Fibroblast of gingiva (primary cell): ENCODE measurements around the gene STK33.

Source experiments
- DNase-seq: peaks from one replicate; pipeline ENCODE4 v3.0.0-alpha.2; 2011; ENCODE audit warnings: low read depth

The STK33 gene

DNA sequence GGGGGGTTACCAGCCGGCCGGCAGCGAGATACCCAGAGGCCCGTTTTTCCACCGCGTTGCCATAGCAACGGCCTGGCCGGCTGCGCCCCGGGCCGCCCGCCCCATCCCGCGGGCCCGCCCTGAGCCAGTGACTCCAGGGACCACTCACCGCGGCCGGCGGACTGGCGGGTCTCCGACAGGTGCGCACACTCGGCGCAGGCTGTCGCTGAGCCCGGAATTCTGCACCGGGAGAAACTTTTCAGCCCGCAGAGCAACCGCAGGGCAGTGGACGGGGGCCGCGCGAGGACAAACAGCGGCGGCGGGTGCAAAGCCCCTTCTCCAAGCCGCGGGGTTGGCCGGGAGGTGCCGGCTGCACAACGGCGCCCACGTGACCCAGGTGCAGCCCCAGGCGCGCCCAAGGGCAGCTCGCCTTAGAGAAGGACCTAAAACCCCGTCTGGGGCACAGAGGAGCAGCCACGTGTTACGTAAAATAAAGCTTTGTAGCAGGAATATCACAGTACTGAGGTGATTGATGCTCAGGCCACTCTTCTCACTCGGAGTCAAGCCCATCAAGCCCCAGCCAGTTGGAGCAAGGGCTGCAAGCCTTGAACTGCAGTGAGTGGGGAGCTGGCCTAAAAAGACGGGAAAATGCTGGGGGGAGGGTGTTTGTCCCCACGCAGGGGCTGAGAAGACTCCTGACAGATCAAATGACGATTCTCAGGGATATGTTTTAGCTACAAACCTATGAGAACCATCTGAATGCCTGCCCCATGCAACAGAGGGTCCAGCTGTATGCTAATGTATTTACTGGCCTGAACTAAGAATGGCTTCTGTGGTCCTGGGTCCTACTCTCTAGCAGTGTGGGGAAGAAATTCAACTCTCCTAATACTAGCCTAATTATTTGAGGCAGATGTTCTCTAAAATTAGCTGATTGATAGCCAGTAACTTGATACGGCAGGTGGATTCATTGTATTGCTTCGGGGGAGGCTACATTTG, at the start of gene STK33:
TSS of gene STK33 (minus strand) at position 294 of the 975 bp plus-strand sequence. CDS start 119,323 bp downstream, outside the sequence.
- DNase-seq: no peak

DNA sequence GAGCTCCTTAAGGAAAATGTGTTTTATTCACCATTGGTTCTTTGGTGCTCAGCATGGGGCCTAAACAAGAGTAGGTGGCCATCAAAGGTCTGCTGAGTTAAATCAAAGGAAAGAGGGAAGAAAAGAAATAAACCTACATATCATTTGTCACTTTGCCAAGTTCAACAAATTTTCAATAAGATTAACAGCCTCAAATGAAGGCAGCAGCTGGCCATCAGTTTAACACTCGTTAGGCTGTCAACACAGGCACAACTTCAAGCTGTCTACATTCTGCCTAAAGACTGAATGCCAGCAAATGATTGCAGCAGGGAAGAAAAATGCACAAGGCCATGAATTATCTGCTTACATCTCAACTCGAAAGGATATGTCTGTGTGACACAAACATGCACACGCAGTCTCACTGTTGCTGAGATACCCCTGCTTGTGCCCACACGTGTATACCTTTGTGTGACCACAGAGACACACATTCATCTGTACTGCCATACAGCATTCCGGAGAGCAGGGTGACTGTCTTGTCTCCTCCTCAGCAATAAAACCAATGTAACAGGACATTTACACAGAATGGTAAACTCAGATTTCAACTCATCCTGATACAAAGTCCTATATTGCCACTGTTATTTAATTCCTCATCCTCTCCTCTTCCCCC, 48.3 kb upstream of the STK33 start:
- no peak for DNase-seq

DNA sequence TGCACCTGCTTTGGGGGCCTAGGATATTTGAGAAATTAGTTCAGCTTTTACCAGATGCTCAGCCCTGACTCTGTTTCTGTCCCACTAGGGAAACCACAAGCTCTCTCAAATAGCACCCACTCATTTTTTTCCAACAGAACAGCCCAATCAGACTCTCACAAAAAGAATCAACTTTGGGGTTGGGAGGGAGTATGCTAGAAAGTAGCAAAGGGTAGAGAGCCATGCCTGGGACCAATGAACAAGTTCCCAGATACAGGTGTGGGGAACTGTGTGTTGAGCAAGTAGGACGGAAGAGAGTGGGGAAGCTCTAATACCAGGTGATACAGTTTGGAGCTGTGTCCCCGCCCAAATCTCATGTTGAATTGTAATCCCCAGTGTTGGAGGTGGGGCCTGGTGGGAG, 47.3 kb upstream of the STK33 start:
- DNase-seq: no peak

DNA sequence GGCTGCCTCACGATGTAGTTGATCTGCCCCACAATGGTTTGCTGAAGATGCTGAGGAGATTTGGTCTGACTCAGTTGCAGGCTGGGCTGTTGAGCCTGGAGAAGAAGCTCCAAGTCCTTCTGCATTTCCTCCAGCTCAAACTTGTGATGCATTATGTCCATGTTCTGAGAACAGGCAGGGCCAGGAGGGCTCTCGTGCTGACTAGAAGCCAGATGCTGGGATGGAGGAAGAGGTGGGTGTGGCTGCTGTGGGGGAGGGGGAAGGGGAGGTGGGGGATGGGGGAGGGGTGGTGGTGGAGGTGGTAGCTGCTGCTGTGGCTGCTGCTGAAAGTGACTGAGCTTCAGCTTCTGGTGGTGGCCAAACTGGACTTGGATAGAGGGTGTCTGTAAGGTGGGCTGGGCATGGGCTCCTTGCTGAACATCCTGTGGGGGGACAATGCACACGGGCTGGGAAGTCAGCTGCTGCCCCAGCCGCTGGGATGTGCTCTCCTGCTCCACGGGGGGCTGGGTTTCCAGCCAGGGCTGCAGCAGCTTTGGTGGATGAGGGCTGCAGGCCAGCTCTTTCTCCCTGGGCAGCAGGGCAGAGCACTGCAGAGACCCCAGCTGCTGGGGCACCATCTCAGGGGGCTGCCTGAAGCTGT, 46.4 kb upstream of the STK33 start:
- no peak for DNase-seq

DNA sequence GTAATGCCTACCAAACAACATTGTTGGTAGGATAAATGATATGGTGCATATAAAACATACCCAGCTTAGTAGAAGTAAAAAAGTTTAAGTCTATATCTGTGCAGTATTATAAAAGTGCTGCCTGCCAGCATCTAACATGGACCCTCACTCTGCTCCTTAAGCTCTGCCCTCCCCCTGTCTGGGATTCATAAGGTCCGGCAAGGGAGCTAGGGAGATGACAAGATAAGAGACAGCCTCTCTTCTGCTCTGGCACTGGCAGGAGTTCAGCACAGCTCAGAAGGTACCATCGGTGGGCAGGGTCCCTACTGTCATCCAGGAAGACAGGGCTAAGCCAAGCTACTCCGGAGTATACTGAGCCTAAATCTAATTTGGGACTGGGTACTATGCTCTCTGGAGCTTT, 45.6 kb upstream of the STK33 start:
- no peak for DNase-seq

DNA sequence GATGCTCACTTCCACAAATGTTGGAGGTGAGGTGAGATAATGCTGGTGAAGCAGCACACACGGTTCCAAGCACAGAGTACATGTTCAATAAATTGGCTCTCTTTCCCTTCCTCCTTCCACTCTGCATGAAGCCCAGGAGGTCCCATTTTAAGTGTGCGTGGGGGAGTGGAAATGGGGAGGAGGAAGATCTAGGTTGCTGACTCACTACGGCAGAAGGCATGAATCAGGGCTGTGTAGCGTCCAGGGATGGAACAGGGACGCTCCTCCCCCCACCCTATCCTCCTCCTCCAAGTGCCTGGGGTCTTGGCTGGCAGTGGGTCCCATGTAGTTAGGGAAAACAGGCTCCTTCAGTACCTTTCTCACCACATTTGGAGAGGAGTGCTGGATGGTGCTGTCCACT, 44.3 kb upstream of the STK33 start:
- no peak for DNase-seq

DNA sequence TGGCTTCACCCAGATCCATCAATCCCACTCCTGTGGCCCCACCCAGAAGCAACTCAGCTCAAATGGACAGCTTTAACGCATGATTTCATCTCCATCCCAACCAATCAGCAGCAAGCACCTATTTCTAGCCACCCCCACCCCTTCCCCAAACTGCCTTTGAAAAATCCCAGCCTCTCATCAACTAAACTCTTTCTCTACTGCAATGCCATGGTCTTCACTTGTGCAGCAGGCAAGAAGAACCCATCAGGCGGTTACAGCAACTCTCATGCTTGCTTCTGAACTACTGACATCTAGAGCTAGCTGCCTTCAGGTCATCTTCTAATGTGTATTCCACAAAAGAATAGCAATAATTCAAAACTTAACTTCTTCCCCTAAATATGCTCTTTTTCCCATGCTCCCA, 42.1 kb upstream of the STK33 start:
- no peak for DNase-seq

DNA sequence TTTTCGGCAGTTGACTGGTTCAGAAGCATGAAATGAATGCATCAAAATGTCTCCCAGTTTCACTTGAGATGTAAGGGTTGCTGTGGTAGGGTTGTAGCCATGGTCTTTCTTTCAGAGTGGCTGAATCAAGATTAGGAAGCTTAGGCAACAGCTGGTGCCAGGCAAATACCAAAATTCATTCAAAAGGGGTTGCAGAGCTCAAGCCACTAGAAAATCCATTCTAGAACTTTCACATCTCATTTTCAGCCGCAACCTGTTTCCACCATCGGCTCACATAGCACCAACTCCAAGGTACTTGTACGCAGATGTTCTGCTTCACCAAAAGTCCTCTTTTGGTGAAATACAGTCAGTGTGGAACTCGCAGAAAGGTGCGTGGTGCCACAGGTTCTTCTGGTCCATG, 40.5 kb upstream of the STK33 start:
- no peak for DNase-seq

DNA sequence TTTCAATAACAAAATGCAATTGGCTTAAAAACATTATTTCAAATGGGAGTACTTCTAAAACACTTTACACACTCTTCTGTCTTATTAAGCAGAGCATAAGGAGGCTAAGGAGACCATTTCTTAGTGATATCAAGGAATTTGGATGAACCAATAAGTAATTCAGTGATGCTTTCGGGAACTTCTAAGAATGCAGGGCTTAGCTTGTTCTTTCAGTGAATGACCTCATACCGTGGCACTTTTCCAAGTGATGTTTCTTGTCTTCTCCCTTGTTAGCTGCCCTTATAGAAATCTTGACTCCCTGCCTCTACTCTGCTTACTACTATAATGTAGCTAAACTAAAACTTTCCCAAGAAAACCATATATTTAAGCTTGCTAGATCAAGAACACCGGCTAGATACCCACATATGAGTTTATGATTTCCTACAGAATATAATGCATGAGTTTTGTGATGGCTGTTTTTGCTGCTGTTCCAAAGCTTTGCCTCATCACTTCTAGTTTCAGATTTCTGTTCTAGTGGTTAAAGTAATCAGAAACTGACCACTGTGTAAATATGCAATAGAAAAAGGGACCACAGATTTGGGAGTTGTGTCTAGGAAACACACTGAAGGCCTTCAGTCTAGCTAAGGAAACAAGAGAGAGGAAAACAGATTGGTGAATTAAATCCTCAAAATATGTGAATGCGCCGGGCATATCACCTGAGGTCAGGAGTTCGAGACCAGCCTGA, 37.5 kb upstream of the STK33 start:
- DNase-seq: peak; percentile 76

DNA sequence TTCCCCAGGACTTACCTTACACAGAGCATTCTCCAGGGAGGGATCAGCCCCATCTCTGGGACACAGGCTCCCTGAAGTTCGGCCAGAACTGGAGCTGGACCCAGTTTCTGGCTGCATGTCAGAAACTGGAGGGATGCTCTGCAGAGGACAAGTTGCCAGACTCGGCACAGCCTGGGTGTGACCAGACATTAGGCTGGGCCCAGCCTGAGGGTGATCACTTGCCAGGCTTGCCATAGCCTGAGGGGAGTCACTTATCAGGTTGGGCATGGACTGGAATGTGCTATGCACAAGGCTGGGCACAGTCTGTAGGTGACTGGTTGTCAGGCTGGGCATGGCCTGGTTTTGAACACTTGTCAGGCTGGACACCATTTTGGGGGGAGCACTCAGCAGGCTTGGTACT, 30.7 kb upstream of the STK33 start:
- no peak for DNase-seq

DNA sequence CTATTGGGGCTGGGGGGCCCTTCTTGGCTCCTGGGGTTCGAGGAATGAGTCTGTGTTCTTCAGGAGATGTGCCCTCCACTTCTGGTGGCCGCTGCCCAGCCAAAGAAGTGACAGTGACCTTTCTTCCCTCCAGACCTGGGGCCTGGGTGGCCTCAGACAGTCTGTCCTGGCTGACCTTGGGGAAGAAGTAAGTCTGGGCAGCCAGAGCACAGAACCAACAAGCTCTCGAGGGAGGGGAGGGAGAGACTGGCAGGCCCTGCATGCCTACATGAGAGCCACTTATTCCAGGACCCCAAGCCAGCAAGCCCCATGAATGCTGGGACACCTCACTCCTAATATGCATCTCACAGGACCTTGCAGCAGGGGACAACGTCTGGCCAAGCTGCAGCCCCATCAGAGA, 27.1 kb upstream of the STK33 start:
- DNase-seq: no peak

DNA sequence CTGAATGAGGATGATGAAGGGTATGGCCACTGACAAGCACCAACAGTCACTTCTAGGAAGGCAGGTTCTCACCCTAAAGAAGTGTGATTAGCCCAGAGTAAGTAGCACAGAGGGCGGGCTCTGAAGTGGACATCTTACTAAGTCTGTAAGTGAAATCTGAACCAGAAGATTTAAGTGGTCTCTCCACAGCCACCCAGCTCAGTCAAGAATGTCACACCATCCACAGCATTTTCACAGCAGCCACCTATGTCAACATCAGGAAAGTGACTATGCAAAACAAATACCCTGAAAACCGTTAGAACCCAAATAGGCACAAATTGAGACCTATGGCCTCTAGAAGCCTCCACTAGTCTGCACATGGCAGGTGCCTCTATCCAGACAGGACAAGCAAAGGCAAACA, 23.0 kb upstream of the STK33 start:
- DNase-seq: no peak

DNA sequence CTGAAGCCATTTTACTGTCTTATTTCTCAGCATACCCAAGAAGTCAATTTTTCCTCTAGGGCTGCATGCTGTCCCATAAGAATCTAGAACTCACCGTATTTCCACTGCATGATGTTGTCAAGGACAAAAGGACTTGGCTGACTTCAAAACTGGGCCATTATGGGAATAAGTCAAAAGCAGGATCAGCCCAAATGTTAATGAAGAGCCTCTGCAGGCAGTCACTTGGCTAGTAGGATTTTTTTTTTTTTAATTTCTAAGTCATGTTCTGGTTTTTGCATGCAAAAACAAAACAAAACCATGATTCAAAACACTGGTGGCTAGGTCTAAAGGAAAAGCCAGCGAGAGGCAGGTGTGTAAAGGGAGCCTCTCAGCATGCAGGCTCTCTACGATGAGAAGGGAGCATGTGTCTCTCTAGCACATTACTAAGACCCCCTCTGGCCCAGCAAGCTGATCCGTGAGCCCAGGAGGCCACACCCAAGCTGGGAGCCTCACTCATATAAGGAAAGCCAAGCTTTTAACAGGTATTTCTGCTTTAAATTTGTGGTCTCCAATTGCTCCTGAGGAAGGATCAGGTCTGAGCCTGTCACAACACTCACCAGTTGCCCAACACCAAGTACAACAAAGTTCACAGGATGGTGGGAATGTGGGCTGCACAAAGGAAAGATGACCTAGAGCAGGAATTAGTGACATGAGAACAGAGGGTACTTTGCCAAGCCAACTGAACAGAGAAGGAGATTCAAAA, 21.4 kb upstream of the STK33 start:
- no peak for DNase-seq

DNA sequence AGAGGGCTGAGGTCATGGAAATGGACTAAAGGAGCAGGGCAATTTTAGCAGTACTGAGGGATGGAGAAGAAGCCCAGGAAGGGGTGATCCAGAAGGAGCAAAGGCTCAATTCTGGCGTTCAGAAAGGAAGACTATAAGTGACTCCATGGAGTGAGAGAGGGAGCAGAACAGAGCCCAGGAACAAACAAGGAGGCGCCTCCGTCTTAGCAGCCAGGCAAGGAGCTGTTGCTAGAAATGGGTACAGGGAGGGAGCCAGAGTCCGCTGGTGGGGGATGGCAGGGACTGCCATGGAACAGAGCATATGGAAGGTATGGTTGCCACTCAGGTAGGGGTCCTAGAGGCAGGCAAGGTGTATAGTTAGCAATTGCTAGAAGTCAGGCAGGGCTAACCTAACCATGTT, 20.5 kb upstream of the STK33 start:
- DNase-seq: no peak

DNA sequence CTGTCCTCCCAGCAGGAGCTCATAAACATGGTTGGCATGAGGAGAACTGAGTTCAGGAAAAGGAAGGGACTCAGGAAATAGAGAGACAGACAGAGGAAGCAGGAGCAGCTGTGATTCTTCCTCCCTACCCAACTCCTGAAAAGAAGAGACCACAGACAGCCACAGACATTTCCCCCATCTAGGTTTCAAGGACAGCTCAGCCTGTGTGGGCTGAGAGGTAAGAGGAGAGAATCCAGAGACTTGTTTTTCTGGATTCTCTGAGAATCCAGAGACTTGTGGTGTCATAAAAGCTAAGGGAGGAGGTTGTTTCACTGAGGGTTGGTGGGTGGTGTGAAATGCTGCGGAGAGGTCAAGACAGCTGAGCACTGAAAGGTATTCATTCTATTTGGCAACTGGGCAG, 19.0 kb upstream of the STK33 start:
- no peak for DNase-seq

DNA sequence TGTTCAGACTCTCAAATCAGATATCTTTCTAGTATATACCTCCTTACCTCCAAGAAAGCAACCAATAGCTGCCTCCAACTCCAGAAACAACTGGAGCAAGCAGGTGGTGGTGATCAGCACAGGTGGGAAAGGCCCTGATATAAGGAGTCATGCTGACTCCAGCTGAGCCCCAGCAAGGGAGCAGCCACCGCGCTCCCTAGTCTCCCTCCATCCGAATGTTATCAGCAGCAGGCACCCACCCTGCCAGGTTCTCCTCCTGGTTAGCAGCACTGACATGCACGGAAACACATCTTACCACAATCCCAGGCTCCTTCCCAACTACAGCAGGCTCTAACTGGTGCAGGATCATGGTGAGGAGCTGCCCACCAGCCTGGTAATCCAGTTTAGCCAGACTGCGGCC, 18.5 kb upstream of the STK33 start:
- no peak for DNase-seq

DNA sequence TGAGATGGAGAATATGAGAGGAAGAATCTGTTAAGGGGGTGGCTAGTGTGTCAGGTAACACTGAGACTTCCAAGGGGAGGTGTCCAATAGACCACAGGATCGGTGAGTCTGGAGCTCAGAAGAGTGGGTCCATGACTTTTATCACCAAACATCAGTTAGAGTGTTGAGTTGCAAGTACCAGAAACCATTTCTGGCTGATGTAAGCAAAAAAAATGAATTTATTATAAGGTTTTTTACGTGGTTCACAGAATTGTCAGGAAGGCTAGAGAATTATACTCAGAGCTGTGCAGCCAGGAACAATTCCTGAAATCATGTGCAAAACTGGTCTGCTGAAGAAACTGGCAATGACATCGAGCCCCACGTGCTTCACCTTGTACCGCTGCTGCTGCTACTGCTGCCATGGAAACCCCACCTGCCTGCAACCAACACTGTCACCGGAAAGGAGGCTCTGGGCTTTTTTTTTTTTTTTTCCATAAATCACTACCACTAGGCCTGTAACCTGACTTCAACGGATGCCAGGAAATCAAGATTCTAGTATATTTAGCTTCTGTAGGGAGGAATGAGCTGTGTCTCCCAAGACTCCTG, 16.6 kb upstream of the STK33 start:
- no peak for DNase-seq

DNA sequence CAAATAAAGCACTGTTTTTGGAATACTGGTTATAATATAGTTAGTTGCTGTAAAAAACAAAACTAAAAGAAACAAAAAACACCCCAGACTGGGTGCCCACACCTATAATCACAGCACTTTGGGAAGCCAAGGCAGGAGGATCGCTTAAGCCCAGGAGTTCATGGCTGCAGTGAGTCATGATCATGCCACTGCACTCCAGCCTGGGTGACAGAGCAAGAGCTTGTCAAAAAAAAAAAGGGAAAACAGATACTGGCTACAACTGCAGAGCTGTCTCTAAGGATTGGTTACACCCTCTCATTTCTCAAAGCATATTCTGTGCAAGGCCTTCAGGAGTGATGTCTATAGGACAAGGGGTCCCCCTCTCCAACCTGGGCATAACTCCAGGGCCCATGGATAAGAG, 14.6 kb upstream of the STK33 start:
- peak; percentile 31 for DNase-seq

DNA sequence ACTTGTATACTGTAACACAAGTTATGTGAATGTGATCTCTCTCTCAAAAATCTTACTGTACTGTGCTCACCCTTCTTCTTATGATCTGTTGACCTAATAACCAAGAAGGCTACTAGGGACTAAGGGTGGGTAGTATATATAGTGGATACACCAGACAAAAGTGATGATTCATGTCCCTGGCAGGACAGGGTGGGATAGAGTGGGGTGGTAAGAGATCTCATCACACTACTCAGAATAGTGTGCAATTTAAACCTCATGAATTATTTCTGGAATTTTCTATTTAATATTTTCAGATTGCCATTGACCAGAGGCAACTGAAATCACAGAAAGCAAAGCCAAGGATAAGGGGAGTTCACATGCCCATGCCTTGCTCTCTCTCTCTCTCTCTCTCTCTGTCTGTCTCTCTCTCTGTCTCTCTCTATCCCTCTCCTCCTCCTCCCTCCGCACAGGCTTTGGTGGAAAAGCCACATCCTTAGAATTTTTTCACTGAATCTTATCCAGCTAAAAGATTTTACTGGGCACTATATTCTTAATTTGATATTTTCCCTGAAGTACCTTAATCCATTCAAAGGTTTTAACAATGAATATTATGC, 12.0 kb upstream of the STK33 start:
- no peak for DNase-seq

DNA sequence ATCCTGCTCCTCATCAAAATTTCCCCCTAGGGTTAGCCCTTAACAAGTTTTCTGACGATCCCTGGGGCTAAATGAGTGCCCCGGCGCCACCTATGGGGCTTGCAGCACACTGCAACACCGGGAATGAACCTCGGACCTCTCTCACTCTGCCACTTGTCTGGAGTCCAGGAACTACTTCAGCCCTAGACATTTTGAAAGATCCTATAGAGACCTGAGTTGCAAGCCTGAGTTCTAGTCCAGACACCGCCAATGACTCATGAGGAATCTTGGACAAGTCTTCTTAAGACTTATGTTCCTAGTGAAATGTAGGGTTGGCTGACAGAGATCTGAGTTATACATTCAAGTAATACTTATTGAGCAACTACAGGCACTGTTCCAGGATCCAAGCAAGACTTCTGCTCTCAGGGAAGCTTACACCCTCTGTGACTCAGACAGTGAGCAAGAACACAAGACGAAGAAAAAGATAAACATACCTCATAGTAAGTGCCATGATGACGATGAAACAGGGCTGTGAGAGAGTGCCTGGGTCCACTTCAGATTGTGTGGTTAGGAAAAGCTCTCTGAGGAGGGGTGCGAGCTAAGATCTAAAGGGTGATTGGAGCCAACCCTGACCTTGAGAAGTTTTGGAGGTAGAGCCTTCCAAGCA, 10.2 kb upstream of the STK33 start:
- peak; percentile 100 for DNase-seq
